Aorta (tissue), 5 donors: ENCODE data around the gene PRLH. TPM values are rescaled to one million over a fixed set of nuclear protein-coding genes. Genes with fewer than 3 reads are reported as not detected.

Source experiments
- ATAC-seq: fragments of 200-7000 bp; cut with Tn5 transposase; one replicate; pipeline ENCODE4 v1.9.1; 2022; ENCODE audit warnings: moderate library complexity; ENCODE audit not compliant: low FRiP score
- DNase-seq, 2 donors: peaks; one replicate each; pipeline ENCODE4 v3.0.0-alpha.2; 2020
- H3K27ac ChIP-seq, 2 donors: one replicate each; pipeline ENCODE4 v1.5.1; 2013; ENCODE audit warnings: low read length in 2 of 2, mild to moderate bottlenecking in 2 of 2, moderate library complexity in 2 of 2, control low read depth in 1 of 2, inconsistent platforms in 1 of 2, low read depth in 1 of 2
- H3K27me3 ChIP-seq, 2 donors: one replicate each; pipeline ENCODE4 v1.6.1; 2013; ENCODE audit warnings: control low read depth in 1 of 2, low read length in 1 of 2, mild to moderate bottlenecking in 1 of 2, moderate library complexity in 1 of 2; ENCODE audit not compliant: insufficient read depth in 2 of 2, control insufficient read depth in 1 of 2
- H3K36me3 ChIP-seq, 2 donors: one replicate each; pipeline ENCODE4 v1.6.1; 2013; ENCODE audit warnings: control low read depth in 1 of 2, low read length in 1 of 2, mild to moderate bottlenecking in 1 of 2; ENCODE audit not compliant: insufficient read depth in 2 of 2, control insufficient read depth in 1 of 2
- H3K4me1 ChIP-seq, 2 donors: one replicate each; pipeline ENCODE4 v1.6.1; 2013; ENCODE audit warnings: low read length in 2 of 2, control low read depth in 1 of 2, mild to moderate bottlenecking in 1 of 2, moderate library complexity in 1 of 2; ENCODE audit not compliant: insufficient read depth in 2 of 2, control insufficient read depth in 1 of 2
- H3K4me3 ChIP-seq, 2 donors: one replicate each; pipeline ENCODE4 v1.5.1; 2013; ENCODE audit warnings: low read length in 2 of 2, control low read depth in 1 of 2, mild to moderate bottlenecking in 1 of 2
- H3K9me3 ChIP-seq: one replicate; pipeline ENCODE4 v1.6.1; 2013; ENCODE audit warnings: mild to moderate bottlenecking, low read length; ENCODE audit not compliant: control insufficient read depth
- WGBS, 2 donors: extraction: QIAGEN DNeasy Blood & Tissue Kit; methylation state at CpG; one replicate each; pipeline ENCODE4 v1.1.7; 2013; 5-methylcytosine and 5-hydroxymethylcytosine counted together
- intact Hi-C, 2 donors: fragments of 100-400 bp; cut with DNase I; formaldehyde crosslinking; loops; one replicate each; pipeline versions ENCODE4 v1.14.2 to v1.15.0; 2022
- polyA plus RNA-seq, 2 donors: library from polyadenylated mRNA; stranded (reverse); fragments of 200-250 nt; gene quantifications; one replicate each; pipeline ENCODE4 v1.2.3, GENCODE V29; 2013
- total RNA-seq, 2 donors: library from RNA; stranded (reverse); fragmentation: NEBNext Ultra II Directional; extraction: Animal tissue kit (Norgen Biotek cat#: 25700); gene quantifications; one replicate each; pipeline ENCODE4 v1.2.1, GENCODE V29; 2021
- donor health status: healthy with polysubstance abuse.
- donor health status: Bipolar disorder and iron deficiency.
- donor health status: DM: no; HTN: no; CAD: no.
- donor health status: DM: no; HTN: no; CAD: no.
- donor health status: DM: yes; HTN: yes; CAD: no.

Gene PRLH
- total and polyA plus RNA-seq, 4 donors: not detected

DNA sequence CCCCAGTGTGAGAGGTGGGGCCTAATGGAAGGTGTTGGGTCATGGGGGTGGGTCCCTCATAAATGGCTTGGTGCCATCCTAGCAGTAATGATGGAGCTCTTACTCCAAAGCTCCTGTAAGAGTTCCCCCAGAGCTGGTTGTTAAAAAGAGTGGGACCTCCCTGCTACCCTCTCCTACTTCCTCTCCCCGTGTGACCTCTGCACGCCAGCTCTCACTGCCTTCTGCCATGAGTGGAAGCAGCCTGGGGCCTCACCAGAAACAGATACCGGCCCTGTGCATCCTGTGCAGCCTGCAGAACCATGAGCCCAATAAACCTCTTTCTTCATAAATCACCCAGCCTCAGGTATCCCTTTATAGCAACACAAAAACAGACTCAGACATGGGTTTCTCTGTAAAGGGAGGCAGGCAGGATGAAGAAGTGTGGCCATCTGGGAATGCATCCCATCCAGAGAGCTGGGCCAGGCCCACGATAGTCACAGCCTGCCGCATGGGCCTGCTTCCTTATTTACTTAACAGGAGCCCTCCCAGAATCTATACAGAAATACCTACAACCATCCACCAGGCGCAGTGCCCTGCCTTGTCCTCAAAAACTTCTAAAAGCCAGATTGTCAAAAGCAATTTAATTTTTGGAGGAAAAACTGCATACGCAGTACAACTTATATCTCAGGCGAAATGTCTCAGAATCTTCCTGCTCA lies 7.5 kb downstream of the PRLH start:
- ATAC-seq: no peak
- 93% methylated on average over 8 of the region's 8 CpGs for WGBS, 2 donors
- H3K36me3 ChIP-seq: no peaks in the 10 kb centered on the region
- no peak overlapping the region for H3K4me3 ChIP-seq
- DNase-seq: peak; percentile 29 to 37
- intact Hi-C loops: loop anchor here in 1 of 2 donors (2.0 to 10.0 kb wide), 4 partner anchors 61 to 451 kb away; no protein-coding TSS in a partner anchor
- H3K27me3 ChIP-seq: no peaks in the 10 kb centered on the region
- no peaks in the 10 kb centered on the region for H3K4me1 ChIP-seq
- H3K27ac ChIP-seq: no peak overlapping the region
- no peaks in the 10 kb centered on the region for H3K9me3 ChIP-seq

- intact Hi-C loops: loop anchor here in 1 of 2 donors (5.0 to 10.0 kb wide), 2 partner anchors 152 to 420 kb away; no protein-coding TSS in a partner anchor
- WGBS, 2 donors: 93 to 96% methylated on average over 9 of the region's 9 CpGs
- no peaks in the 10 kb centered on the region for H3K36me3 ChIP-seq
- H3K27me3 ChIP-seq: no peaks in the 10 kb centered on the region
- H3K4me3 ChIP-seq: no peak overlapping the region
- H3K27ac ChIP-seq: no peak overlapping the region
- ATAC-seq: no peak
- no peaks in the 10 kb centered on the region for H3K9me3 ChIP-seq
- DNase-seq: peak; percentile 41 to 65
- no peaks in the 10 kb centered on the region for H3K4me1 ChIP-seq
Measured at GRCh38 chr2:237574467-237574866, 8.1 kb downstream of the PRLH start.

DNA sequence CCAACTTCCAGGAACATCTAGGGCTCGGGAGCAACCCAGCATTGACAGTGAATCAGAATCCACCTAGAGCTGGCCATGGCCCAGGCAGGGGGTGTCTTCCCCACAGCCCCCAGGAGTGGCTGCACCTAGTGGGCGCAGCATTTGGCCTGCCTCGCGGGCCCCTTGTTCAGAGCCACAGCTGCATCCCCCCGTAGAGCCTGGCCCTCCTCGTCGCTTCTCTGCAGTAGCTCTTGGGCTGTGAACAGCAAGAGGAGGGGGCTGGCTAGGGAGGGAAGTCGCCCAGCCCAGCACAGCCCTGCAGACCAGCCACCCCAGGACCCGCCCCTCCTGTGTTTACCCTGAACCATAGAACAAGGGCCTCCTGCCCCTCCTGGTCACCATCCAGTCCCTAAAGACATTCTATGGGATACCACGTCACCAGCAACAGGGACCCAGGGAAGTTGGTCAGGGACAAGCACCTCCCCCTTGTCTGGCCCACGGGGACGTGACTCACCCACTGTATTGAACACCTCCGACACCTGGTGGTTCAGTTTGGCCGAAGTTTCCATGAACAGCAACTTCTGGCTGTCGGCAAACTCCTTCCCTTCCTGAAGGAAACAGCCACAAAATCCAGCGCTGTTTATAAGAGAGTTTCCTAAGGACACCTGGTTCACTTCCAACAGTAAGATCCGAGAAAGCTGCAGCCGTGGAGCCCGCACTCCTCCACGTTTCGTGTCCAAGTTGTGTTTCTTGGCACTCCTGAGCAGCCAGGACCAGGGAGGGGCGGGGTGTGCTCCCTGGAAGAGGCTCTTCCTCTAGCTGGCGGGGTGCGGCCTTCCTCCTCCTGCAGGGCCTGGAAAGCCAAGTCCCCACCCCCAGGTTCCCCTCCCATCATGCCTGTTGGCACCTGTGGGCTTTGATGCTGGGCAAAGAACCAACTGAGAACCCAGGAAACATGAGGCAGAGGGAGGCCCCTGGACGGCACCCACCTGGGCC lies 8.8 kb downstream of the PRLH start:
- WGBS, 2 donors: 49 to 53% methylated on average over 25 of the region's 25 CpGs
- Histone ChIP-seq H3K36me3 (no peaks in the 10 kb centered on the region), H3K4me3 (no peak overlapping the region), H3K27me3 (no peaks in the 10 kb centered on the region), H3K27ac (no peak overlapping the region), H3K9me3 (no peaks in the 10 kb centered on the region), H3K4me1 (no peaks in the 10 kb centered on the region)
- DNase-seq (peak; percentile 48 to 76), ATAC-seq (no peak)
- intact Hi-C loops: loop anchor here (5.0 to 10.0 kb wide), 3 partner anchors 153 to 423 kb away; no protein-coding TSS in a partner anchor

DNA sequence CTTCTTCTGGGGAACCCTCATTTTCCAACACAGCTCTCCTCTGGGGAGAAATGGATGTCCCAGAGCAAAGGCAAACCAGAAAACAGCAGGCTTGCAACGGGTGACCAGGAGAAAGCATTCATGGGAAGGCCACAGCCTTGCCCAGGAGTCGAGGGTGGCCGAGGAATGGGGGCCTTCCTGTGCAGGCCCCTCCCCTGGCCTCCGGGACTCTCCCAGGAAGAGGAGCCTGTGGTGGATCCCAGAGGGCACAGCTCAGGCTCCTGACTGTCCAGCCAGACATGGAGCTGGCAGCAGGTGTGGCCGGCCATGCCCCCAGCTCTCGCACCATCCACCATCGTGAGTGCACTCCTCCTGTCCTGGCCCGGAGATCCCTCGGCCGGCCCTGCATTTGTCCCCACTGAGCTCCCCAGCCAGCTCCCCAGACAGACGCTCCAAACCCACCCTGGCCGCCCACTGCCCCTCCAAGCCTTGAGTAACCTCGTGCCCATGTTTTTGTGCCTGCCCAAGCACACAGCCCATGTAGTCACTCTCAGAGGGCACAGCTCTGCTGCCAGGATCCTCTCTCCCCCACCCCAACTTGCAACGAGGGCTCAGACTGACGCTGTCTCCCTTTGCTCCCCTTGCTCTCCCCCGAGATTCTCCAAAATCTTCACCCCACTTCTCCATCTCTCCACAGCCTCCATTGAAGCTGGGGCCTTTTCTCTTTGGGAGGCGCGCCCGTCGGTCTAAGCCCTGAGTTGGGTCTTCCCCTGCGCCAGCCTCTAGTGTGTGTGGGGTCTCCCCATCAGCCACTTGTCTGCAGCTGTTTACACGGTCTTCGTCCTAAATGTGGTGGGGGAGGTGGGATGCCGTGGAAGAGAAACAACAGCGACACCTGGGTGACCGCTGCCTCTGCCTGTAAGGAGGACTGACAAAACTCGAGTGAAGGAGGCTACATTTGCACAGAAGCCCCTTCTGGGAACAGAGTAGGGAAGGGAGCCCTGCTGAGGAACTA lies 9.8 kb downstream of the PRLH start:
- Histone ChIP-seq H3K27ac (no peak overlapping the region), H3K9me3 (no peaks in the 10 kb centered on the region), H3K27me3 (no peaks in the 10 kb centered on the region), H3K4me1 (no peaks in the 10 kb centered on the region), H3K4me3 (no peak overlapping the region), H3K36me3 (no peaks in the 10 kb centered on the region)
- peak; percentile 46 to 70 for DNase-seq
- 94 to 95% methylated on average over 27 of the region's 27 CpGs for WGBS, 2 donors
- intact Hi-C loops: loop anchor here (5.0 to 10.0 kb wide), 2 partner anchors 421 to 424 kb away; no protein-coding TSS in a partner anchor
- ATAC-seq: peak; percentile 9

- Histone ChIP-seq H3K27ac (no peak overlapping the region), H3K36me3 (no peaks in the 10 kb centered on the region), H3K9me3 (no peaks in the 10 kb centered on the region), H3K4me3 (no peak overlapping the region), H3K4me1 (no peaks in the 10 kb centered on the region), H3K27me3 (no peaks in the 10 kb centered on the region)
- intact Hi-C loops: loop anchor here (5.0 to 10.0 kb wide), 2 partner anchors 422 to 425 kb away; no protein-coding TSS in a partner anchor
- WGBS, 2 donors: 93 to 94% methylated on average over 9 of the region's 9 CpGs
- DNase-seq: peak; percentile 26 to 48
- ATAC-seq: no peak
Measured at GRCh38 chr2:237576974-237577373, 10.6 kb downstream of the PRLH start.

DNA sequence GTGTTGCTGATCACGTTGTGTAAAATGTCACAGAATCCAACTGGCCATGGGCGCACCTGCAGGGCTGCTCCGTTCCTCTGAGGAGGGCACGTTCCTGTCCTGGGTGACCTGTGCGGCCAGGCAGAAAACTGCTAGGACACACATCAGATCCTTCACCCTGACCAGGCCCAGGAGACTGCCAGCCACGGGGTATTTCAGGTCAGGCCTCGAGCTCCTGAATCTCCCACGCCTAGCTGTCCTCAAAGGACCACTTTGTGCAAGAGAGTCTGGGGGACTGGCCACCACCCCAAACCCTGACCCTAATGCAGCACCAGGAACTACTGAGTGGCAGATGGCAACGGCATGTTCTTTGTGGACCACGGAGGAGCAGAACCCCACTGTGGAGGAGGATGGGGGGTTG lies 11.1 kb downstream of the PRLH start:
- intact Hi-C loops: loop anchor here (5.0 to 10.0 kb wide), 2 partner anchors 423 to 425 kb away; no protein-coding TSS in a partner anchor
- no peaks in the 10 kb centered on the region for H3K4me1 ChIP-seq

DNA sequence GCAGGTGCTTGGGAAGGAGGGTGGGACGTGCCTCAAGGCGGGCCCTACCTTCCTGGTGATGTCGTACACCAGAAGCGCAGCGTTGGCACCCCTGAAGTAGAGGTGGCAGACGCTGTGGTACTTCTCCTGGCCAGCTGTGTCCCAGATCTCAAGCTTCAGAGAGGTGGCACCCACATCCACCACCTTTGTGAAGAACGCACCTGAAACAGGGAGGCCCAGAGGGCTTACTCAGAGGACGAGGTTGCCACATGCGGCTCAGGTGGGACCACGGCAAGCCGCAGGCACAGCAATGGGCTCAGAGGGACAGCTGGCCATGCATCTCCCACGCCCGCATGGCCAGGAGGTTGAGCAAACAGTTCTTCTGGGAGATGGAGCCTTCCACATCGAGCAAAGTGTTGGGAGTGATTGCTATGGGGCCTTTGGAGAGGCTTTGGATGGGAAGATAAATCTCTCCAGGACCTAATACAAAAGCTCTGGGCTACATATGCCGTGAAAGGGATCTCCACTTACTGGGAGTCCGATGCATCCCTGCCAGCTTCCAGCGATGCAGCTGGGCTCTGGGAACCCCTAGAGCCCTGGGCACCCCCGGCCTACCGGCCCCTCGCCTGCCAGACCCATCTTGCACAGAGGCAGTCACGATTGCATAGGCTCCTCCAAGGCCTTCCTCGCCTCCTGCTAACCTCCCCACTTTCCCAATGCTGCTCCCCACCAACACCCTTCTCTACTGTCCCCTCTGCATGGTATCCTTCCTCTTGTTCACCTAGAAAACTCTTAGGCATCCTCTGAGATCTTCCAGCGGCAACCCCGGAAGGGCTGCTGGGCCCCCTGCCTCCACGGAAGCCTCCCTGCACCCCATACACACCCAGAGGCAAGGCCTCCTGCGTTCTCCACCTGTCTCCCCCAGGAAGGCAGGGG lies 11.8 kb downstream of the PRLH start:
- Histone ChIP-seq H3K27me3 (no peaks in the 10 kb centered on the region), H3K4me1 (no peaks in the 10 kb centered on the region), H3K4me3 (no peak overlapping the region), H3K9me3 (no peaks in the 10 kb centered on the region), H3K36me3 (no peaks in the 10 kb centered on the region), H3K27ac (no peak overlapping the region)
- intact Hi-C loops: loop anchor here (5.0 to 10.0 kb wide), 2 partner anchors 423 to 426 kb away; no protein-coding TSS in a partner anchor
- 92 to 96% methylated on average over 26 of the region's 26 CpGs for WGBS, 2 donors
- peak; percentile 40 to 72 for DNase-seq
- ATAC-seq: no peak

More for the DNA sequence above, 11.1 kb downstream of the PRLH start:
- Histone ChIP-seq H3K27me3 (no peaks in the 10 kb centered on the region), H3K9me3 (no peaks in the 10 kb centered on the region), H3K4me3 (no peak overlapping the region), H3K27ac (no peak overlapping the region), H3K36me3 (no peaks in the 10 kb centered on the region)
- peak; percentile 39 to 55 for DNase-seq
- 94 to 95% methylated on average over 10 of the region's 10 CpGs for WGBS, 2 donors
- no peak for ATAC-seq
